Measurements from ENCODE around the gene RSAD2.
"Not testable (repeated sequence)": the region's sequence is repeated elsewhere in the genome, so short reads cannot be mapped to it uniquely, and the experiment has no call there.

The RSAD2 gene

DNA sequence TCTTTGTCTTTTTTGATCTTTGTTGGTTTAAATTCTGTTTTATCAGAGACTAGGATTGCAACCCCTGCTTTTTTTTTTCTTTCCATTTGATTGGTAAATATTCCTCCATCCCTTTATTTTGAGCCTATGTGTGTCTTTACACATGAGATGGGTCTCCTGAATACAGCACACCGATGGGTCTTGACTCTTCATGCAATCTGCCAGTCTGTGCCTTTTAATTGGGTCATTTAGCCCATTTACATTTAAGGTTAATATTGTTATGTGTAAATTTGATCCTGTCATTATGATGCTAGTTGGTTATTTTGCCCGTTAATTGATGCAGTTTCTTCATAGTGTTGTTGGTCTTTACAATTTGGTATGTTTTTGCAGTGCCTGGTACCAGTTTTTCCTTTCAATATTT, 25.0 kb downstream of the RSAD2 start:
- H3K27me3 ChIP-seq (ENCODE audit: control insufficient read depth, insufficient read depth, low read length); H3K4me1 ChIP-seq (ENCODE audit: control insufficient read depth, insufficient read depth, low read length); DNase-seq (ENCODE audit: low read depth, low spot score); H3K27ac ChIP-seq (ENCODE audit: low read length); H3K9me3 ChIP-seq (ENCODE audit: control insufficient read depth, insufficient read depth, low read length); H3K4me3 ChIP-seq (ENCODE audit: low read length); H3K36me3 ChIP-seq (ENCODE audit: control insufficient read depth, insufficient read depth, low read length): not testable (repeated sequence)
- WGBS (ENCODE audit: insufficient coverage, insufficient read length), result no CpG with 5 or more reads among the region's 2 CpGs

DNA sequence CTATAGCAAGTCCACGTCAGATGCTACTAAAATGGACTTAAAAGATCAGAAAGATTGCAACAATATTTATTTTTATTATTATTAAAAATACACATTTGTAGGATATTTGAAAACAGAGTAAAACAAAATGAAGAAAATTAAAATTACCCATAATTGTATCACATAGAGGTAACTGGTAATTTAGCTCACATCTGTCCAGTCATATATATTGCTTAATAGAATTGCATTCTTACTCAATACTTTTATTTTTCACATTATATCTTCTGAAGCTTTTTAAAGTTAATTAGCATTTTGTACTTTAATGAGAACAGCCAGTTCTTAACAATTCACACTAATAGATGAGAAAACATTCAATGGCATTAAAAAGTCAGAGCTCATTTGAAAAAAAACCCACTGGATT, 28.1 kb downstream of the RSAD2 start:
- DNase-seq (ENCODE audit: low read depth, low spot score), result no peak
- Histone ChIP-seq H3K36me3 (ENCODE audit: control insufficient read depth, insufficient read depth, low read length) (no peaks in the 10 kb centered on the region), H3K27me3 (ENCODE audit: control insufficient read depth, insufficient read depth, low read length) (no peaks in the 10 kb centered on the region), H3K9me3 (ENCODE audit: control insufficient read depth, insufficient read depth, low read length) (no peaks in the 10 kb centered on the region), H3K27ac (ENCODE audit: low read length) (no peak overlapping the region), H3K4me3 (ENCODE audit: low read length) (no peak overlapping the region), H3K4me1 (ENCODE audit: control insufficient read depth, insufficient read depth, low read length) (no peaks in the 10 kb centered on the region)
- no CpG with 5 or more reads among the region's 1 CpG for WGBS (ENCODE audit: insufficient coverage, insufficient read length)

DNA sequence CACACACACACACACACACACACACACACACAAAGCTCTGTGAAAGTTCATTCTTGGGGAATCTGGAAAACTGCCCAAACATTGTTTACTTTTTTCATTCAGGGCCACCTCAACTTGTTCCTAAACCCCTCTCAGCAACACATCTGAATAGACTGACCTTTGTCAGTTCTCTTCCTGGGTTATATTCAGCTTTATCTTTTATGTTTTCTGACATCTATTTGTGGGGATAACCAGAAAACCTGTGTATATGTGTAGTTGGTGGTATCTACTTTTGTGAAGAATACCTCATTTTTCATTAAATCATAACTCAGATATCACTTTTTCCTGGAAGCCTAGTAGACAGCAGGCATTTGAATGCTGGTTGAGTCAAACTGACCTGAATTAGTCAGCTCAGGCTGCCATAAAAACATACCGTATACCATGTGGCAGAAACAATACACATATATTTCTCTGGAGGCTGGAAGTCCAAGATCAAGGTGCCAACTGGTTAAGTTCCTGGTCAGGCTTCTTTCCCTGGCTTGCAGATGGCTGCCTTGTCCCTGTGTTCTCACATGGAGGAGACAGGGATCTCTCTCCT, 28.7 kb downstream of the RSAD2 start:
- Histone ChIP-seq H3K27ac (ENCODE audit: low read length) (no peak overlapping the region), H3K36me3 (ENCODE audit: control insufficient read depth, insufficient read depth, low read length) (no peaks in the 10 kb centered on the region), H3K4me1 (ENCODE audit: control insufficient read depth, insufficient read depth, low read length) (no peaks in the 10 kb centered on the region), H3K9me3 (ENCODE audit: control insufficient read depth, insufficient read depth, low read length) (no peaks in the 10 kb centered on the region), H3K27me3 (ENCODE audit: control insufficient read depth, insufficient read depth, low read length) (no peaks in the 10 kb centered on the region), H3K4me3 (ENCODE audit: low read length) (no peak overlapping the region)
- no peak for DNase-seq (ENCODE audit: low read depth, low spot score)
- WGBS (ENCODE audit: insufficient coverage, insufficient read length), result no CpG with 5 or more reads among the region's 1 CpG

DNA sequence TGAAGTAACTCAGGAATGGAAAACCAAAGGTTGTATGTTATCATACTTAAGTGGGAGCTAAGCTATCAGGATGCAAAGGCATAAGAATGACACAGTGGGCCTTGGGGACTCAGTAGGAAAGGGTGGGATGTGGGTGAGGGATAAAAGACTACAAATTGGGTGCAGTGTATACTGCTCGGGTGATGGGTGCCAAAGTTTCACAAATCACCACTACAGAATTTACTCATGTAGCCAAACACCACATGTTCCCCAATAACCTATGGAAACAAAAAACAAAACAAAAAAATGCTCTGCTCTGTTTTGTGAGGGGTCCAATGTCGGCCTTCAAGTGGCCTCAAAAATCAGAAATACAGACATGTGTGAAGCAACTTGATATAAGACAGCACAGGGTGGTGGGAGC, 30.7 kb downstream of the RSAD2 start:
- no CpG with 5 or more reads among the region's 2 CpGs for WGBS (ENCODE audit: insufficient coverage, insufficient read length)
- H3K4me1 ChIP-seq (ENCODE audit: control insufficient read depth, insufficient read depth, low read length), result no peaks in the 10 kb centered on the region
- H3K9me3 ChIP-seq (ENCODE audit: control insufficient read depth, insufficient read depth, low read length), result no peaks in the 10 kb centered on the region
- no peak overlapping the region for H3K27ac ChIP-seq (ENCODE audit: low read length)
- H3K4me3 ChIP-seq (ENCODE audit: low read length), result no peak overlapping the region
- no peaks in the 10 kb centered on the region for H3K27me3 ChIP-seq (ENCODE audit: control insufficient read depth, insufficient read depth, low read length)
- H3K36me3 ChIP-seq (ENCODE audit: control insufficient read depth, insufficient read depth, low read length), result no peaks in the 10 kb centered on the region
- DNase-seq (ENCODE audit: low read depth, low spot score), result no peak

DNA sequence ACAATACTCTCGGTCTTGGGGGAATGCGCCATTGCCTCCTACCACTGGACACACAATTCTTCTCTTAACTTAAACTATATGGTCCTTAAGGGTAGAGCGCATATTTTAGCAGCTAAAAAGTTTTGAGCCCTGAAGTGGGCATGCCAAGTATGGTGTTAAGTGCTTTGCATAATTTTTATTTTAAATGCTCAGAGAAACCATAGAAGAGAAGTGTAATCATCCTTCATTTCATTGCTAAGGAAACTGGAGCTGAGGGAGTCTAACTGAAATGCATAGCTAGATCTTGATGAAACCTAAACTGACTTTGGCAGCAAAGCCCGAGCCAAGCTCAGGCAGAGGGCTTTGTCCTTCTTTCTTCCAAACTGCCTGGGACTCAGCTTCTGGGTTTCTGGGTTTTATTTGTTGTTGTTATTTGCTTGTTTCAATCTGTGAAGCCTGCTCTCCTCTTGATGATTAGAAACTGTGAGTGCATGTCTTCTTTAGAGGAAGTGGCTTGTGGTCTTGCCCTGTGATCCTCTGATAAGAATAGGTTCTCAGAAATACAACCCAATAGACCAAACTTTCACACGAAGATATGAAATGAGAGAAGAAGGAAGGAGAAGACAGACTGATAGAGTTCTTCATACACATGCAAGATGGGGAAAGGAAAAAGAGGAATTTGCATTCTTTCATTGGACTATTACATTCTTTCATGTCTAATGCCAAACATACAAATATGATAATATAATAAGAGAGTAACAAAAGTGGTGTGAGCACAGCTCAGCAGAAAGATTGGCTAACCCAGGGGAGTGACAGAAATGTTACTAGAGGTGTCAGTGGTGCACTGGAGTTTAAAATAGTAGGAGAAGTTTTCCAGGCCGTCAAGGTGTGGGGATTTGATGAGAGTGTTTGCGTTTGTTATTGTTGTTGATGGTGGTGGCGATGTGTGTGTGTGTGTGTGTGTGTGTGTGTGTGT, 32.1 kb downstream of the RSAD2 start:
- no peak for DNase-seq (ENCODE audit: low read depth, low spot score)
- Histone ChIP-seq H3K27me3 (ENCODE audit: control insufficient read depth, insufficient read depth, low read length) (no peaks in the 10 kb centered on the region), H3K4me3 (ENCODE audit: low read length) (no peak overlapping the region), H3K36me3 (ENCODE audit: control insufficient read depth, insufficient read depth, low read length) (no peaks in the 10 kb centered on the region), H3K9me3 (ENCODE audit: control insufficient read depth, insufficient read depth, low read length) (no peaks in the 10 kb centered on the region), H3K4me1 (ENCODE audit: control insufficient read depth, insufficient read depth, low read length) (no peaks in the 10 kb centered on the region), H3K27ac (ENCODE audit: low read length) (no peak overlapping the region)
- 100% methylated on average over 3 of the region's 8 CpGs for WGBS (ENCODE audit: insufficient coverage, insufficient read length)

DNA sequence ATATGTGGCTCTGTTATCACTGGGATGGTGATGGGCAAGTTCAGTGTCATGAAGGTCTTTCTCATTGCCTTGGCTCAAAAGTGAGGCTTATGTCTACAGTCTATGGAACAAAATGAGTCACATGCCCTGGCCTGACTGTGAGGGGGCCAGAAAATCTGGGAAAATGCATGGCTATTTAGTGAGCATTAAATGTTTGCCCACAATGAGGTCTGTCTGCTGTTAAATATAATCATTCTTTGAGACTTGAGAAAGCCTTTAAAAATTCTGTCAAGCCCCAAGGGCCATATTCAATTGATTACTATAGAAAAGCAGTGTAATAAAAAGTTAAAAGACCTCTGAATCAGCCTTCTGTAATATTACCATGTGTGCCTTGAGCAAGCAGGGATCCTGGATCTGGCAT, 34.1 kb downstream of the RSAD2 start:
- peaks cover 4% of the 10 kb centered on the region; the same call in 1 of the 2 replicates for H3K4me1 ChIP-seq (ENCODE audit: control insufficient read depth, insufficient read depth, low read length)
- no peak for DNase-seq (ENCODE audit: low read depth, low spot score)
- no peak overlapping the region for H3K27ac ChIP-seq (ENCODE audit: low read length)

DNA sequence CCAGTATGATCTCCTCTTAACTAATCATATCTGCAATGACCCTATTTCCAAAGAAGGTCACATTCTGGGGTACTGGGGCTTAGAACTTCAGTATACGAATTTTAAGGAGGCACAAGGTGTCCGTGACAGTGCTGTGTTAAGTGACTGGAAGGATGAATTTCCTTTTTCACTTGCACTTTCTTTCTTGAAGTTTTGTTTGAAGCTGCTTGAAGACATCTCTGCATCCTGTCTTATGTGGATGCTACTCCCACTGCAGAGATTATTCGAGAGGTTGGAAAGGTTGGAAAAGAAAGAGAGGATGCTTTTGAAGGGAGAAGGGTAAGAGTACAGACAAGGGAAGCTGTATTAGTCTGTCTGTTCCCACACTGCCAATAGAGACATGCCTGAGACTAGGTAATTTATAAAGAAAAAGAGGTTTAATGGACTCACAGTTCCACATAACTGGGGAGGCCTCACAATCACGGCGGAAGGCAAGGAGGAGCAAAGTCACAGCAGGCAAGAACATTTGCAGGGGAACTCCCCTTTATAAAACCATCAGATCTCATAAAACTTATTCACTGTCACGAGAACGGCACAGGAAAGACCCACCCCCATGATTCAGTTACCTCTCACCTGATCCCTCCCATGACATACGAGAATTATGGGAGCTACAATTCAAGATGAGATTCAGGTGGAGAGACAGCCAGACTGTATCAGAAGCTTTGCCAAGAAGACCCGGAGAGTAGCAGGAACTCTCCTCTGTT, 36.0 kb downstream of the RSAD2 start:
- DNase-seq (ENCODE audit: low read depth, low spot score), result no peak
- WGBS (ENCODE audit: insufficient coverage, insufficient read length), result no CpG with 5 or more reads among the region's 9 CpGs
- Histone ChIP-seq H3K4me1 (ENCODE audit: control insufficient read depth, insufficient read depth, low read length) (peaks cover 4% of the 10 kb centered on the region; the same call in 1 of the 2 replicates), H3K36me3 (ENCODE audit: control insufficient read depth, insufficient read depth, low read length) (no peaks in the 10 kb centered on the region), H3K27me3 (ENCODE audit: control insufficient read depth, insufficient read depth, low read length) (no peaks in the 10 kb centered on the region; the same call in 1 of the 2 replicates), H3K27ac (ENCODE audit: low read length) (no peak overlapping the region), H3K9me3 (ENCODE audit: control insufficient read depth, insufficient read depth, low read length) (no peaks in the 10 kb centered on the region), H3K4me3 (ENCODE audit: low read length) (no peak overlapping the region)

More for the DNA sequence above, 34.1 kb downstream of the RSAD2 start:
- no peak overlapping the region for H3K4me3 ChIP-seq (ENCODE audit: low read length)
- no peaks in the 10 kb centered on the region for H3K36me3 ChIP-seq (ENCODE audit: control insufficient read depth, insufficient read depth, low read length)
- H3K9me3 ChIP-seq (ENCODE audit: control insufficient read depth, insufficient read depth, low read length), result no peaks in the 10 kb centered on the region
- H3K27me3 ChIP-seq (ENCODE audit: control insufficient read depth, insufficient read depth, low read length), result no peaks in the 10 kb centered on the region; the same call in 1 of the 2 replicates

DNA sequence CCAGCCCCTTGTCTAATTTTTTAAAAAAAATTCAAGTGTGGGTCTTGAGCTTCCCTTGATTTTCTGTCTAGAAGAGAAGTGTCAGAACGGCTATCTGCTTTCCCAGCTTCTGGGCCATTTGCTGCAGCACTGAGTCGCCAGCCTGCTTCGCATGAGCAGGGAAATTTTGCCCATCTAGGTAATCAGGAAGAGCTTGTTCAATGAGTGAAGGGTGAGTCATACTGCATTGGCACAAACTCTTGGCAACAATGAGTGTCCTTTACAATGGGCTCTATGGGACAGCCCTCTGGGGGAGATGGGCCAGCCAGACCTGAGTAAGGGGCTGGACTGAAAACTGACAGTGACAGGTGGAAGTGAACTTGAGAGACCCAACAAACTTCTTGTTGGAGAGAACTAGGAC, 37.3 kb downstream of the RSAD2 start:
- Histone ChIP-seq H3K27ac (ENCODE audit: low read length) (no peak overlapping the region), H3K27me3 (ENCODE audit: control insufficient read depth, insufficient read depth, low read length) (no peaks in the 10 kb centered on the region; the same call in 1 of the 2 replicates), H3K4me1 (ENCODE audit: control insufficient read depth, insufficient read depth, low read length) (peaks cover 6% of the 10 kb centered on the region; the same call in 1 of the 2 replicates), H3K9me3 (ENCODE audit: control insufficient read depth, insufficient read depth, low read length) (no peaks in the 10 kb centered on the region), H3K4me3 (ENCODE audit: low read length) (no peak overlapping the region), H3K36me3 (ENCODE audit: control insufficient read depth, insufficient read depth, low read length) (no peaks in the 10 kb centered on the region)
- no CpG with 5 or more reads among the region's 3 CpGs for WGBS (ENCODE audit: insufficient coverage, insufficient read length)
- DNase-seq (ENCODE audit: low read depth, low spot score), result no peak

DNA sequence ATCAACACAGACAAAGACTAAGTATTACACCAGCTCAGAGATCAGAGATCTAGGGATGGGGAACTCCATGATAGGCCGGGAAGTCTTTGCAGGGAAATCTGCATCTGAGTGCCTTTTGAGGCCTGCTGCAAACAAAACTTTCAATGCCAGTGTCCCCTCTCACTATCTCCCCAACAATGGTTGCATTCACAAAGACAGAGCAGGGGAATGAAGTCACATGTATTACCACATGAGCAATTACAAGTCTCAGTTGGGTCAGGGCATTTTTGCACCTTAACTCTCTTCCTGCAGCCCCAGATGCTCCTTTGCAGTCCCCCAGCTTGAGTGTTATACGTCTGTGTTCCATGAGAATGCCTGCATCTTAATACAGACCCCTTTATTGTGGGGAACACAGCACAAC, 37.8 kb downstream of the RSAD2 start:
- no peaks in the 10 kb centered on the region for H3K36me3 ChIP-seq (ENCODE audit: control insufficient read depth, insufficient read depth, low read length)
- peaks cover 7% of the 10 kb centered on the region; the same call in 1 of the 2 replicates for H3K4me1 ChIP-seq (ENCODE audit: control insufficient read depth, insufficient read depth, low read length)
- no peak overlapping the region for H3K4me3 ChIP-seq (ENCODE audit: low read length)
- H3K27ac ChIP-seq (ENCODE audit: low read length), result no peak overlapping the region
- H3K27me3 ChIP-seq (ENCODE audit: control insufficient read depth, insufficient read depth, low read length), result no peaks in the 10 kb centered on the region; the same call in 1 of the 2 replicates
- no CpG with 5 or more reads among the region's 2 CpGs for WGBS (ENCODE audit: insufficient coverage, insufficient read length)
- no peaks in the 10 kb centered on the region for H3K9me3 ChIP-seq (ENCODE audit: control insufficient read depth, insufficient read depth, low read length)
- no peak for DNase-seq (ENCODE audit: low read depth, low spot score)

DNA sequence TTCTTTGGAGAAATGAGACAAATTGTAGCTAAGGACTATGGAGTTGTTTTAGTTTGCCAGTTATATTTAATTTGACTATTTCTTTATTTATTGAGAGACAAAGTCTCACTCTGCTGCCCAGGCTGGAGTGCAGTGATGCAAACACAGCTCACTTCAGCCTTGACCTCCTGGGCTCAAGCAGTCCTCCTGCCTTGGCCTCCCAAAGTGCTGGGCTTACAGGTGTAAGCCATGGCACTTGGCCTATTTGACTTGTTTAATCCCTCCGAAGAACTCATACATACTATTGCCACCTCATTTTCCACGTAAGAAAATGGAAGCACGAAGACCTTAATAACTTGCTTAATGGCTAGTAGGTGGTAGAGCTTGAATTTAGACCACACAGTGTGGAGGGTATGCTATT, 38.6 kb downstream of the RSAD2 start:
- no peaks in the 10 kb centered on the region for H3K9me3 ChIP-seq (ENCODE audit: control insufficient read depth, insufficient read depth, low read length)
- H3K27me3 ChIP-seq (ENCODE audit: control insufficient read depth, insufficient read depth, low read length), result no peaks in the 10 kb centered on the region; the same call in 1 of the 2 replicates
- no CpG with 5 or more reads among the region's 3 CpGs for WGBS (ENCODE audit: insufficient coverage, insufficient read length)
- no peak overlapping the region for H3K27ac ChIP-seq (ENCODE audit: low read length)
- no peak overlapping the region for H3K4me3 ChIP-seq (ENCODE audit: low read length)
- H3K36me3 ChIP-seq (ENCODE audit: control insufficient read depth, insufficient read depth, low read length), result no peaks in the 10 kb centered on the region
- no peak for DNase-seq (ENCODE audit: low read depth, low spot score)
- H3K4me1 ChIP-seq (ENCODE audit: control insufficient read depth, insufficient read depth, low read length), result peaks cover 7% of the 10 kb centered on the region; the same call in 1 of the 2 replicates
